ENCODE data around the gene ARID4B.

- TF ChIP-seq, protein P1, sequence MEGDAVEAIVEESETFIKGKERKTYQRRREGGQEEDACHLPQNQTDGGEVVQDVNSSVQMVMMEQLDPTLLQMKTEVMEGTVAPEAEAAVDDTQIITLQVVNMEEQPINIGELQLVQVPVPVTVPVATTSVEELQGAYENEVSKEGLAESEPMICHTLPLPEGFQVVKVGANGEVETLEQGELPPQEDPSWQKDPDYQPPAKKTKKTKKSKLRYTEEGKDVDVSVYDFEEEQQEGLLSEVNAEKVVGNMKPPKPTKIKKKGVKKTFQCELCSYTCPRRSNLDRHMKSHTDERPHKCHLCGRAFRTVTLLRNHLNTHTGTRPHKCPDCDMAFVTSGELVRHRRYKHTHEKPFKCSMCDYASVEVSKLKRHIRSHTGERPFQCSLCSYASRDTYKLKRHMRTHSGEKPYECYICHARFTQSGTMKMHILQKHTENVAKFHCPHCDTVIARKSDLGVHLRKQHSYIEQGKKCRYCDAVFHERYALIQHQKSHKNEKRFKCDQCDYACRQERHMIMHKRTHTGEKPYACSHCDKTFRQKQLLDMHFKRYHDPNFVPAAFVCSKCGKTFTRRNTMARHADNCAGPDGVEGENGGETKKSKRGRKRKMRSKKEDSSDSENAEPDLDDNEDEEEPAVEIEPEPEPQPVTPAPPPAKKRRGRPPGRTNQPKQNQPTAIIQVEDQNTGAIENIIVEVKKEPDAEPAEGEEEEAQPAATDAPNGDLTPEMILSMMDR (conservative IDR thresholded peaks at IDR 0.05; ENCODE audit: low read depth, low read length), result no peak
- TF ChIP-seq EZH2 (IDR thresholded peaks at IDR 0.05; ENCODE audit: low read length, unreplicated experiment), result no peak
These were observed 102.7 kb downstream of the ARID4B start for GRCh38 chr1:235225299-235225698.
